ENCODE results near the gene SLPI. TPM values are rescaled to one million over a fixed set of nuclear protein-coding genes. Genes with fewer than 3 reads are reported as not detected.

SLPI gene
- total RNA-seq, 1 donor from 2014 or later: 854 TPM

DNA sequence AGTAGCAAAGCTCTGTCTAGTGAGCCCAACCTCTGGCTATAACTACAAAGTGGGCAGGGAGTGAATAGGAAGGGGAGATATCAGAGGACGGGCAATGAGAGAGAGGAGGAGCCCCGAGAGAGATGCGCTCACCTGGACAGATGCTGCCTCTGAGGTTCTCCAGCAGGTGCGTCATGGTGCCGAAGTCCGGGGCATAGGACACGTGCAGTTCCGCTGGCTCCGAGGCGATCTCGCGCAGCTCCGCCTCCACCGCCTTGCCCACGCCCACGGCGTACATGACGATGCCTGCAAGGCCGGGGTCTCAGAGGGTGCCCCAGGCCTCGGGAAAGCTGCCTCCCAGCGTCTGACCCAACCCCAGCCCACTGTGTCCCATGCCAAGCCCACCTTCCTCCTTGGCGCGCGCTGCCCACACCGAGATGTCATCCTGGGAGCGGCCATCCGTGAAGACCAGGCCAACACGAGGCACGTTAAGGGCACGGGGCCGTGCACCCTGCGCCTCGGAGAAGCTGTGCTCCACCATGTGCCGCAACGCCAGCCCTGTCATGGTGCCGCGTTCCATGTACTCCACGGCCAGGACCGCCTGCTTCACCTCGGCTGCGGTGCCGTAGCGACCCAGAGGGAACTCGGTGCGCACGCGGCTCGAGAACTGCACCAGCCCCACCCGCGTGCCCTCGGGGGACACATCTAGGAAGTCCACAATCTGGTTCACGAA is 43.6 kb upstream of the SLPI start:
- Histone ChIP-seq H3K27me3 (ENCODE audit: control insufficient read depth, insufficient read depth, low read length) (peaks cover 3% of the 10 kb centered on the region), H3K4me3 (ENCODE audit: low read depth, low read length) (no peak overlapping the region), H3K36me3 (ENCODE audit: control insufficient read depth, insufficient read depth, low read length) (no peaks in the 10 kb centered on the region)
- TF ChIP-seq, protein P1, sequence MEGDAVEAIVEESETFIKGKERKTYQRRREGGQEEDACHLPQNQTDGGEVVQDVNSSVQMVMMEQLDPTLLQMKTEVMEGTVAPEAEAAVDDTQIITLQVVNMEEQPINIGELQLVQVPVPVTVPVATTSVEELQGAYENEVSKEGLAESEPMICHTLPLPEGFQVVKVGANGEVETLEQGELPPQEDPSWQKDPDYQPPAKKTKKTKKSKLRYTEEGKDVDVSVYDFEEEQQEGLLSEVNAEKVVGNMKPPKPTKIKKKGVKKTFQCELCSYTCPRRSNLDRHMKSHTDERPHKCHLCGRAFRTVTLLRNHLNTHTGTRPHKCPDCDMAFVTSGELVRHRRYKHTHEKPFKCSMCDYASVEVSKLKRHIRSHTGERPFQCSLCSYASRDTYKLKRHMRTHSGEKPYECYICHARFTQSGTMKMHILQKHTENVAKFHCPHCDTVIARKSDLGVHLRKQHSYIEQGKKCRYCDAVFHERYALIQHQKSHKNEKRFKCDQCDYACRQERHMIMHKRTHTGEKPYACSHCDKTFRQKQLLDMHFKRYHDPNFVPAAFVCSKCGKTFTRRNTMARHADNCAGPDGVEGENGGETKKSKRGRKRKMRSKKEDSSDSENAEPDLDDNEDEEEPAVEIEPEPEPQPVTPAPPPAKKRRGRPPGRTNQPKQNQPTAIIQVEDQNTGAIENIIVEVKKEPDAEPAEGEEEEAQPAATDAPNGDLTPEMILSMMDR (IDR thresholded peaks at IDR 0.05; ENCODE audit: insufficient read depth, low read length, severe bottlenecking): no peak
- DNase-seq (ENCODE audit: low read depth): no peak
- no peak for FAIRE-seq

DNA sequence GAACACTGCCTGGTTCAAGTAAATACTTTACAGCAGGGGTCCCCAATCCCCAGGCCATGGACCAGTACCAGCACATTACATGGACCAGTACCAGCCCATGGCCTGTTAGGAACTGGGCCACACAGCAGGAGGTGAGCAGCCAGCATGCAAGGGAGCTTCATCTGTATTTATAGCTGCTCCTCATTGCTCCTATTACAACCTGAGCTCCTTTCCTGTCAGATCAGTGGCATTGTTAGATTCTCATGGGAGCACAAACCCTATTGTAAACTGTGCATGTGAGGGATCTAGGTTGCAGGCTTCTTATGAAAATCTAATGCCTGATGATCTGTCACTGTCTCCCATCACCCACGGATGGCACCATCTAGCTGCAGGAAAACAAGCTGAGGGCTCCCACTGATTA is 40.3 kb upstream of the SLPI start:
- FAIRE-seq (no peak), DNase-seq (ENCODE audit: low read depth) (no peak)
- TF ChIP-seq, protein P1 (IDR thresholded peaks at IDR 0.05; ENCODE audit: insufficient read depth, low read length, severe bottlenecking): no peak
- Histone ChIP-seq H3K27me3 (ENCODE audit: control insufficient read depth, insufficient read depth, low read length) (peaks cover 5% of the 10 kb centered on the region), H3K4me3 (ENCODE audit: low read depth, low read length) (no peak overlapping the region), H3K36me3 (ENCODE audit: control insufficient read depth, insufficient read depth, low read length) (no peaks in the 10 kb centered on the region)

DNA sequence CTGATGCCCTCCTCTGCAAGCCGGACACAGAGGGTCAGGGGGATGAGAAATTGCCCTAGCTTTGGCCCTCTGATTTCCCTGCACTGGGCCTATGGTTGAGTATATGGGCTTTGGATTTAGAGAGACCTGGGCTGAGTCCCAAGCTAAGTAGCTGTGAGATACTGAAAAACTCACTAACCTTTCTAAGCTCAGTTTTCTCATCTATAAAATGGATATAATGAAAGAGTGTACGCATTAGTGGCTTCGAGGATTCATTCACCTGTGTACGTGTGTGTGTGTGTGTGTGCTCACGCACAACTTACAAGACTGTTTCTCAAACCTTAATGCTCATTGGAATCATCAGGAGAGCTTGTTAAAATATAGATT is 39.6 kb upstream of the SLPI start:
- FAIRE-seq: no peak
- Histone ChIP-seq H3K36me3 (ENCODE audit: control insufficient read depth, insufficient read depth, low read length) (no peaks in the 10 kb centered on the region), H3K27me3 (ENCODE audit: control insufficient read depth, insufficient read depth, low read length) (peaks cover 5% of the 10 kb centered on the region), H3K4me3 (ENCODE audit: low read depth, low read length) (no peak overlapping the region)
- no peak for DNase-seq (ENCODE audit: low read depth)
- TF ChIP-seq, protein P1 (IDR thresholded peaks at IDR 0.05; ENCODE audit: insufficient read depth, low read length, severe bottlenecking): no peak

DNA sequence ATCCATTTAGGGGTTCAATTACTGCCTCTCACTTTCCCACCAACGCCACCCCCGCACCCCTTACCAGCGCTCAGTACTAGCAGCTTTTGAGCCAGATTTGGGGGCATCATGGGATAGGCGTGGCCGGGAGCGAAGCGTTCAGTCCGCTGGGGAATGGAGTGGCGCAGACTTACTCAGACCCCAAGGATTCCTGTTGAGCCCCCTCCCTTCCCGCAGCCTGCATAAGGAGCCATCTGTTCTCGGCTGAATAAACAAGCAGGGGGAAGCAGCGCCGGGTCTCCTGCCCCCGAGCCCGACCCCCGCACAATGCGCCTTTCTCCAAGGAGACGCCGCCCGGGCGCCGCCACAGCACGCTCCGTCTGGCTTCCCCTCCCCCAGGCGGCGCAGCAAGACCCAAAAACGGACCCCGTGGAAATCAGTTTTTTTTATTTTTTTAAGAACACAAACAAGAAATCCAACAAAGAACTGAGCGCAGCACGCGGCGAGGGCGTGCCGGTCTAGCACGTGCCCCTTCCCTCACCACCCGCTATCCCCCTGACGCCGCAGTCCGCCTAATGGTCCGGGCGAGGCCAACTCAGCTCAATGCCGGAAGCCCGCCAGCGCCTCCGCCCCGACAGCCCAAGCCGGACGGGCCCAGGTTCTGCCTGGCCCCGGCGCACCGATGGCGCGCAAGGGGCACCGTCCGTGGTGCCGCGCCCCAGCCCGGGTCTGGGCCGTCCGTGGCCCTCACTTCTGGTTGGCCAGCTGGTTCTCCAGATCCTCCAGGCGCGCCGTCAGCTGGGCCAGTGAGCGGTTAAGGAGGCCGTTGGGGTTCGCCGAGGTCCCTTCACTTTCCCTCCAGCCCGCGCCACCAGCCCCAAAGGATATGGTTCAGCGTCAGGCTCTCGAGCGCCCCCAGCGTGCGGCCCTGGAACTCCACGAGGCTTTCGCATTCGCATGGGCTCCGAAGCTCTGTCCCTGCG is 39.0 kb upstream of the SLPI start:
- Histone ChIP-seq H3K4me3 (ENCODE audit: low read depth, low read length) (peak overlapping the region; percentile 42), H3K27me3 (ENCODE audit: control insufficient read depth, insufficient read depth, low read length) (peaks cover 5% of the 10 kb centered on the region), H3K36me3 (ENCODE audit: control insufficient read depth, insufficient read depth, low read length) (no peaks in the 10 kb centered on the region)
- FAIRE-seq: no peak
- peak; percentile 44 for DNase-seq (ENCODE audit: low read depth)
- TF ChIP-seq, protein P1 (IDR thresholded peaks at IDR 0.05; ENCODE audit: insufficient read depth, low read length, severe bottlenecking): peak; percentile 97

DNA sequence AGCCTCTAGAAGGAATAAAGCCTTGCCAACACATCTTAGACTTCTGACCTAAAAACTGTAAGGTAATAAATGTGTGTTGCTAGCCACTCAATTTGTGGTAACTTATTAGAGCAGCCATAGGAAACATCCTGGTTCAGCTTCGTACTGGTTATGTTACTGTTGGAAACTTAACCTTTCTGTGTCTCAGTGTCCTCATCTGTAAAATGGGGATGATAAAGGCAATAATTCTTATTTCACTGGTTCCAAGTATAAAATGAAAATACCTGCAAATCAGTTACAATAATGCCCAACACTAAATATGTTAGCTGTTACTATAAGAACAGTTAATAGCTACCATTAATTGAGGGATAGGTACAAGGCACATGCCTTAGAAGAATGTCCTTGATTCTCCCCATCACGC is 38.0 kb upstream of the SLPI start:
- DNase-seq (ENCODE audit: low read depth) (no peak), FAIRE-seq (no peak)
- Histone ChIP-seq H3K36me3 (ENCODE audit: control insufficient read depth, insufficient read depth, low read length) (no peaks in the 10 kb centered on the region), H3K27me3 (ENCODE audit: control insufficient read depth, insufficient read depth, low read length) (peaks cover 5% of the 10 kb centered on the region), H3K4me3 (ENCODE audit: low read depth, low read length) (no peak overlapping the region)
- TF ChIP-seq, protein P1 (IDR thresholded peaks at IDR 0.05; ENCODE audit: insufficient read depth, low read length, severe bottlenecking): no peak

Measured in bronchial epithelial cell (primary cell).